SK-N-SH treated with all-trans-retinoic acid at 6 μM for 48 hours (cell line): ENCODE measurements around the gene PRTFDC1.

ENCODE experiments used
- ATAC-seq: fragments of 200-7000 bp; cut with Tn5 transposase; 3 replicates; pipeline ENCODE4 v1.9.1; 2020; ENCODE audit warnings: mild to moderate bottlenecking, moderate library complexity
- ARNTL ChIP-seq: fragments of 450-650 bp; formaldehyde crosslinking; IDR thresholded peaks from 2 replicates; pipeline ENCODE4 v1.5.0; 2020; ENCODE audit warnings: low read depth, mild to moderate bottlenecking, moderate library complexity, borderline replicate concordance
- BACH2 ChIP-seq: fragments of 250-450 bp; sonication (Bioruptor Pico); IDR thresholded peaks from 2 replicates; pipeline ENCODE4 v1.9.0; 2021; ENCODE audit warnings: mild to moderate bottlenecking, borderline replicate concordance
- CREB5 ChIP-seq: fragments of 250-450 bp; sonication (Bioruptor Pico); IDR thresholded peaks from 2 replicates; pipeline ENCODE4 v1.5.1; 2020; ENCODE audit warnings: low read depth, mild to moderate bottlenecking, moderate library complexity
- CSDC2 ChIP-seq: fragments of 250-450 bp; sonication (Bioruptor Pico); IDR thresholded peaks from 2 replicates; pipeline ENCODE4 v1.5.0; 2020; ENCODE audit warnings: mild to moderate bottlenecking, moderate library complexity
- CSRNP3 ChIP-seq: fragments of 250-450 bp; sonication (Bioruptor Pico); IDR thresholded peaks from 2 replicates; pipeline ENCODE4 v1.5.1; 2021; ENCODE audit warnings: mild to moderate bottlenecking, moderate library complexity
- ESRRG ChIP-seq: fragments of 250-450 bp; sonication (Bioruptor Pico); IDR thresholded peaks from 2 replicates; pipeline ENCODE4 v1.6.1; 2021; ENCODE audit warnings: mild to moderate bottlenecking
- GLIS3 ChIP-seq: fragments of 250-450 bp; sonication (Bioruptor Pico); IDR thresholded peaks from 2 replicates; pipeline ENCODE4 v1.5.0; 2020; ENCODE audit warnings: mild to moderate bottlenecking, moderate library complexity
- ISL1 ChIP-seq: fragments of 250-450 bp; sonication (Bioruptor Pico); IDR thresholded peaks from 2 replicates; pipeline ENCODE4 v2.1.2; 2022; ENCODE audit warnings: mild to moderate bottlenecking, moderate library complexity
- OSR1 ChIP-seq: fragments of 250-450 bp; sonication (Bioruptor Pico); IDR thresholded peaks from 2 replicates; pipeline ENCODE4 v1.8.0; 2022; ENCODE audit warnings: moderate library complexity, mild to moderate bottlenecking, inconsistent platforms
- PPARA ChIP-seq: fragments of 250-450 bp; sonication (Bioruptor Pico); IDR thresholded peaks from 2 replicates; pipeline ENCODE4 v1.5.0; 2020; ENCODE audit warnings: mild to moderate bottlenecking, borderline replicate concordance
- RARB ChIP-seq: fragments of 250-450 bp; sonication (Bioruptor Pico); IDR thresholded peaks from 2 replicates; pipeline ENCODE4 v1.8.0; 2021; ENCODE audit warnings: mild to moderate bottlenecking, moderate library complexity
- SNAI2 ChIP-seq: fragments of 250-450 bp; sonication (Bioruptor Pico); IDR thresholded peaks from 2 replicates; pipeline ENCODE4 v1.5.0; 2020; ENCODE audit warnings: mild to moderate bottlenecking, moderate library complexity
- TCF4 ChIP-seq: fragments of 250-450 bp; sonication (Bioruptor Pico); IDR thresholded peaks from 2 replicates; pipeline ENCODE4 v1.8.0; 2021; ENCODE audit warnings: mild to moderate bottlenecking, moderate library complexity, borderline replicate concordance
- TOX ChIP-seq: fragments of 250-450 bp; sonication (Bioruptor Pico); IDR thresholded peaks from 2 replicates; pipeline ENCODE4 v1.8.0; 2021; ENCODE audit warnings: mild to moderate bottlenecking, moderate library complexity, borderline replicate concordance
- ZC3H10 ChIP-seq: fragments of 250-450 bp; sonication (Bioruptor Pico); IDR thresholded peaks from 2 replicates; pipeline ENCODE4 v1.5.1; 2021; ENCODE audit warnings: mild to moderate bottlenecking, moderate library complexity
- ZFP3 ChIP-seq: fragments of 250-450 bp; sonication (Bioruptor Pico); IDR thresholded peaks from 2 replicates; pipeline ENCODE4 v1.5.0; 2020; ENCODE audit warnings: mild to moderate bottlenecking, moderate library complexity
- ZFP30 ChIP-seq: fragments of 450-650 bp; formaldehyde crosslinking; IDR thresholded peaks from 2 replicates; pipeline ENCODE4 v1.5.0; 2022; ENCODE audit warnings: mild to moderate bottlenecking, moderate library complexity
- ZNF565 ChIP-seq: fragments of 450-650 bp; formaldehyde crosslinking; conservative IDR thresholded peaks from 2 replicates; pipeline ENCODE4 v1.5.0; 2020; ENCODE audit warnings: low read depth, mild to moderate bottlenecking, moderate library complexity
- ZNF70 ChIP-seq: fragments of 450-650 bp; formaldehyde crosslinking; IDR thresholded peaks from 2 replicates; pipeline ENCODE4 v1.5.0; 2020; ENCODE audit warnings: mild to moderate bottlenecking, moderate library complexity
- ZNF8 ChIP-seq: fragments of 450-650 bp; formaldehyde crosslinking; IDR thresholded peaks from 2 replicates; pipeline ENCODE4 v1.5.0; 2020; ENCODE audit warnings: mild to moderate bottlenecking, moderate library complexity
- TF ChIP-seq, protein P1 (sequence below): fragments of 250-450 bp; sonication (Bioruptor Pico); IDR thresholded peaks from 2 replicates; pipeline ENCODE4 v1.5.0; 2020; ENCODE audit warnings: mild to moderate bottlenecking, moderate library complexity
- TF ChIP-seq, protein P2 (sequence below): fragments of 250-450 bp; sonication (Bioruptor Pico); IDR thresholded peaks from 2 replicates; pipeline ENCODE4 v1.8.0; 2020; ENCODE audit warnings: mild to moderate bottlenecking, moderate library complexity, borderline replicate concordance
- TF ChIP-seq, protein P3 (sequence below): fragments of 250-450 bp; sonication (Bioruptor Pico); IDR thresholded peaks from 2 replicates; pipeline ENCODE4 v1.8.0; 2021; ENCODE audit warnings: low read depth, mild to moderate bottlenecking, moderate library complexity, borderline replicate concordance

Gene PRTFDC1

DNA sequence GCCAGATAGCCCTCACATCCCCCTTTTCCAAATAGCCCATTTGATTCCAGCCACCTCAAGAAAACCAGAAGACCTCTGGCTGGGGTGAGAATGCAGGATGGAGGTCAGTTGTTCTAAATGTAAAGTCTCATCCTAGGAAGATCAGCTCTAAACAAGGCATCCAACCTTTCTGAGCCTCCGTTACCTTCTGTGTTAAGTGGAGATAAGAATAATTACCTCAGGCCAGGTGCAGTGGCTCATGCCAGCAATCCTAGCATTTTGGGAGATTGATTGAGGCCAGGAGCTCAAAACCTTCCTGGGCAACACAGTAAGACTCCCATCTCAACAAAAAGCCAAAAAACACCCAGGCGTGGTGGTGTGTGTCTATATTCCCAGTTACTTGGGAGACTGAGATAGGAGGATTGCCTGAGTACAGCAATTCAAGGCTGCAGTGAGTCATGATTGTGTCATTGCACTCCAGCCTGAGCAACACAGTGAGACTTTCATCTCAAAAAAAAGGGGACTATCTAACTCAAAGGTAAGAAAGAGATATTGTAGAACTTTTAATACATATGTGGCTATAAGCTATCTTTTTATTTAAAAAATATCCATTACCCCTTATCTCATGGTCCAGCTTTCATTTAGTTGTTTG is 43.5 kb downstream of the PRTFDC1 start:
- no peak for TF ChIP-seq SNAI2 (CRISPR knock-in tag)
- no peak for TF ChIP-seq ZC3H10 (CRISPR knock-in tag)
- no peak for TF ChIP-seq CSRNP3 (CRISPR knock-in tag)
- ATAC-seq, result peak; percentile 93

DNA sequence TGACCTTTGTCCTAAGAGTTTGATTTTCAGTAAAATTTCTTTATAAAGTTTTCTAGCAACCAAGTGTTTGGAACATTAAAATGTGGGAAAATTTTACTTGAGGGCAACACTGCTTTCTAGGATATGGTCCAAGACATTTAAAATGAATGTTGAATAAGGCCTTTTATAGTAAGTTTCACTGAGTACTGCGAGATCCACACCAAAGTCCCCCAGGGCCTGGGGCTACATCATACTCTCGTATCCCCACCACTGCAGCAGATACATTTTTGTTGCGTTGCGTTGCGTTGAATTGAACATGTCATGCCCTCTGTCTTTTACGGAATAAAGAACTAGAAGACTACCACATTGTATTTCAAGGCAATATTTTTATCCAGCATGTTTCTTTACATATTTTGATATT is 44.5 kb downstream of the PRTFDC1 start:
- TF ChIP-seq RARB (CRISPR knock-in tag) (no peak), ZFP30 (CRISPR knock-in tag) (no peak), ZFP3 (CRISPR knock-in tag) (no peak), TOX (no peak), ZC3H10 (CRISPR knock-in tag) (no peak), ZNF70 (no peak), ARNTL (CRISPR knock-in tag) (no peak), ESRRG (CRISPR knock-in tag) (no peak), BACH2 (no peak), CSDC2 (CRISPR knock-in tag) (no peak), PPARA (CRISPR knock-in tag) (no peak), CREB5 (CRISPR knock-in tag) (no peak), TCF4 (CRISPR knock-in tag) (no peak), CSRNP3 (CRISPR knock-in tag) (no peak), OSR1 (CRISPR knock-in tag) (no peak), GLIS3 (no peak), ISL1 (no peak)
- TF ChIP-seq, protein P1, sequence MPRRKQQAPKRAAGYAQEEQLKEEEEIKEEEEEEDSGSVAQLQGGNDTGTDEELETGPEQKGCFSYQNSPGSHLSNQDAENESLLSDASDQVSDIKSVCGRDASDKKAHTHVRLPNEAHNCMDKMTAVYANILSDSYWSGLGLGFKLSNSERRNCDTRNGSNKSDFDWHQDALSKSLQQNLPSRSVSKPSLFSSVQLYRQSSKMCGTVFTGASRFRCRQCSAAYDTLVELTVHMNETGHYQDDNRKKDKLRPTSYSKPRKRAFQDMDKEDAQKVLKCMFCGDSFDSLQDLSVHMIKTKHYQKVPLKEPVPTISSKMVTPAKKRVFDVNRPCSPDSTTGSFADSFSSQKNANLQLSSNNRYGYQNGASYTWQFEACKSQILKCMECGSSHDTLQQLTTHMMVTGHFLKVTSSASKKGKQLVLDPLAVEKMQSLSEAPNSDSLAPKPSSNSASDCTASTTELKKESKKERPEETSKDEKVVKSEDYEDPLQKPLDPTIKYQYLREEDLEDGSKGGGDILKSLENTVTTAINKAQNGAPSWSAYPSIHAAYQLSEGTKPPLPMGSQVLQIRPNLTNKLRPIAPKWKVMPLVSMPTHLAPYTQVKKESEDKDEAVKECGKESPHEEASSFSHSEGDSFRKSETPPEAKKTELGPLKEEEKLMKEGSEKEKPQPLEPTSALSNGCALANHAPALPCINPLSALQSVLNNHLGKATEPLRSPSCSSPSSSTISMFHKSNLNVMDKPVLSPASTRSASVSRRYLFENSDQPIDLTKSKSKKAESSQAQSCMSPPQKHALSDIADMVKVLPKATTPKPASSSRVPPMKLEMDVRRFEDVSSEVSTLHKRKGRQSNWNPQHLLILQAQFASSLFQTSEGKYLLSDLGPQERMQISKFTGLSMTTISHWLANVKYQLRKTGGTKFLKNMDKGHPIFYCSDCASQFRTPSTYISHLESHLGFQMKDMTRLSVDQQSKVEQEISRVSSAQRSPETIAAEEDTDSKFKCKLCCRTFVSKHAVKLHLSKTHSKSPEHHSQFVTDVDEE (CRISPR knock-in tag), result no peak
- TF ChIP-seq, protein P2, sequence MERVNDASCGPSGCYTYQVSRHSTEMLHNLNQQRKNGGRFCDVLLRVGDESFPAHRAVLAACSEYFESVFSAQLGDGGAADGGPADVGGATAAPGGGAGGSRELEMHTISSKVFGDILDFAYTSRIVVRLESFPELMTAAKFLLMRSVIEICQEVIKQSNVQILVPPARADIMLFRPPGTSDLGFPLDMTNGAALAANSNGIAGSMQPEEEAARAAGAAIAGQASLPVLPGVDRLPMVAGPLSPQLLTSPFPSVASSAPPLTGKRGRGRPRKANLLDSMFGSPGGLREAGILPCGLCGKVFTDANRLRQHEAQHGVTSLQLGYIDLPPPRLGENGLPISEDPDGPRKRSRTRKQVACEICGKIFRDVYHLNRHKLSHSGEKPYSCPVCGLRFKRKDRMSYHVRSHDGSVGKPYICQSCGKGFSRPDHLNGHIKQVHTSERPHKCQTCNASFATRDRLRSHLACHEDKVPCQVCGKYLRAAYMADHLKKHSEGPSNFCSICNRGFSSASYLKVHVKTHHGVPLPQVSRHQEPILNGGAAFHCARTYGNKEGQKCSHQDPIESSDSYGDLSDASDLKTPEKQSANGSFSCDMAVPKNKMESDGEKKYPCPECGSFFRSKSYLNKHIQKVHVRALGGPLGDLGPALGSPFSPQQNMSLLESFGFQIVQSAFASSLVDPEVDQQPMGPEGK (CRISPR knock-in tag), result no peak
- TF ChIP-seq, protein P3, sequence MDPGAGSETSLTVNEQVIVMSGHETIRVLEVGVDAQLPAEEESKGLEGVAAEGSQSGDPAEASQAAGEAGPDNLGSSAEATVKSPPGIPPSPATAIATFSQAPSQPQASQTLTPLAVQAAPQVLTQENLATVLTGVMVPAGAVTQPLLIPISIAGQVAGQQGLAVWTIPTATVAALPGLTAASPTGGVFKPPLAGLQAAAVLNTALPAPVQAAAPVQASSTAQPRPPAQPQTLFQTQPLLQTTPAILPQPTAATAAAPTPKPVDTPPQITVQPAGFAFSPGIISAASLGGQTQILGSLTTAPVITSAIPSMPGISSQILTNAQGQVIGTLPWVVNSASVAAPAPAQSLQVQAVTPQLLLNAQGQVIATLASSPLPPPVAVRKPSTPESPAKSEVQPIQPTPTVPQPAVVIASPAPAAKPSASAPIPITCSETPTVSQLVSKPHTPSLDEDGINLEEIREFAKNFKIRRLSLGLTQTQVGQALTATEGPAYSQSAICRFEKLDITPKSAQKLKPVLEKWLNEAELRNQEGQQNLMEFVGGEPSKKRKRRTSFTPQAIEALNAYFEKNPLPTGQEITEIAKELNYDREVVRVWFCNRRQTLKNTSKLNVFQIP, result no peak
- TF ChIP-seq, all 23 proteins: peak for 0
- no peak for ATAC-seq

GRCh38 chr10:24906372-24906771 is 46.0 kb downstream of the PRTFDC1 start:
- ATAC-seq, result no peak
- TF ChIP-seq BACH2, result no peak
- TF ChIP-seq ZC3H10 (CRISPR knock-in tag), result no peak
- no peak for TF ChIP-seq SNAI2 (CRISPR knock-in tag)
- no peak for TF ChIP-seq ARNTL (CRISPR knock-in tag)
- no peak for TF ChIP-seq RARB (CRISPR knock-in tag)
- TF ChIP-seq, protein P1 (CRISPR knock-in tag), result no peak
- no peak for TF ChIP-seq CREB5 (CRISPR knock-in tag)
- TF ChIP-seq ISL1, result no peak
- TF ChIP-seq ZNF8 (CRISPR knock-in tag), result no peak
- no peak for TF ChIP-seq ZNF565 (CRISPR knock-in tag)
- no peak for TF ChIP-seq ESRRG (CRISPR knock-in tag)
- no peak for TF ChIP-seq ZNF70
- no peak for TF ChIP-seq ZFP30 (CRISPR knock-in tag)
